B cell (primary cell): ENCODE results near the gene RNF220. TPM values are rescaled to one million over a fixed set of nuclear protein-coding genes. Genes with fewer than 3 reads are reported as not detected.

Source experiments
- ATAC-seq: fragments of 200-7000 bp; cut with Tn5 transposase; one replicate; pipeline ENCODE4 v1.10.0; 2021; ENCODE audit warnings: low read depth, mild to moderate bottlenecking, moderate number of reproducible peaks, moderate library complexity
- CTCF ChIA-PET: fragments of 350-600 bp; sonication (Branson Sonifier 250); formaldehyde crosslinking; loops from one replicate; lab custom pipeline; 2021; ENCODE audit warnings: antibody characterized with exemption, inconsistent platforms; lab: Charles Lee
- POLR2A ChIA-PET: fragments of 350-600 bp; sonication (Branson Sonifier 250); formaldehyde crosslinking; loops from one replicate; lab custom pipeline; 2021; ENCODE audit warnings: antibody characterized with exemption; lab: Charles Lee
- DNase-seq: peaks from one replicate; pipeline ENCODE4 v3.0.0; 2013
- H2AFZ ChIP-seq: 2 replicates; pipeline ENCODE4 v1.6.1; 2012; ENCODE audit warnings: mild to moderate bottlenecking, low read depth, low read length; ENCODE audit not compliant: insufficient read depth, poor library complexity, severe bottlenecking
- H3K27ac ChIP-seq, 2 donors: 1 replicate in 1 of 2; 2 replicates in 1 of 2; pipeline ENCODE4 v1.5.1; 2012 to 2013; ENCODE audit warnings: low read length in 2 of 2, mild to moderate bottlenecking in 2 of 2, moderate library complexity in 1 of 2
- H3K27me3 ChIP-seq, 4 experiments: fragments of 200-600 bp in 1 of 4; sonication (generic) in 1 of 4; replicated peaks in 1 of 4; 1 replicate in 2 of 4; 2 replicates in 2 of 4; pipeline versions ENCODE4 v1.6.1 to v1.7.0; 2013 to 2016; ENCODE audit warnings: low read length in 3 of 4, mild to moderate bottlenecking in 2 of 4, mixed read lengths in 1 of 4, moderate library complexity in 1 of 4; ENCODE audit not compliant: insufficient read depth in 4 of 4, control insufficient read depth in 3 of 4; ENCODE audit errors: control extremely low read depth in 1 of 4
- H3K36me3 ChIP-seq, 2 experiments: replicated peaks in 1 of 2; 1 replicate in 1 of 2; 2 replicates in 1 of 2; pipeline versions ENCODE4 v1.6.1 to v1.7.1; 2013; ENCODE audit warnings: low read length in 1 of 2; ENCODE audit not compliant: insufficient read depth in 2 of 2, control insufficient read depth in 1 of 2; ENCODE audit errors: control extremely low read depth in 1 of 2, extremely low read depth in 1 of 2
- H3K4me1 ChIP-seq, 2 donors: fragments of 200-600 bp in 1 of 2; sonication (generic) in 1 of 2; 1 replicate in 1 of 2; 2 replicates in 1 of 2; pipeline versions ENCODE4 v1.5.1 to v1.6.1; 2013 to 2017; ENCODE audit warnings: low read length in 2 of 2; ENCODE audit not compliant: control insufficient read depth in 2 of 2, insufficient read depth in 2 of 2
- H3K4me2 ChIP-seq: replicated peaks from 2 replicates; pipeline ENCODE3; 2012; ENCODE audit warnings: mild to moderate bottlenecking, low read depth, low read length; ENCODE audit not compliant: poor library complexity, severe bottlenecking
- H3K4me3 ChIP-seq, 5 experiments: fragments of 200-600 bp in 1 of 5; sonication (generic) in 1 of 5; 1 replicate in 3 of 5; 2 replicates in 2 of 5; pipeline versions ENCODE4 v1.5.1 to v1.7.0; 2011 to 2016; ENCODE audit warnings: low read length in 4 of 5, mild to moderate bottlenecking in 4 of 5, low read depth in 2 of 5, control low read depth in 1 of 5, moderate library complexity in 1 of 5; ENCODE audit not compliant: insufficient read depth in 1 of 5; ENCODE audit errors: control extremely low read depth in 1 of 5, extremely low read depth in 1 of 5
- H3K79me2 ChIP-seq: fragments of 200-600 bp; sonication (generic); one replicate; pipeline ENCODE4 v1.6.0; 2016; ENCODE audit warnings: low read length; ENCODE audit not compliant: control insufficient read depth, insufficient read depth
- H3K9ac ChIP-seq: fragments of 200-600 bp; sonication (generic); 2 replicates; pipeline ENCODE4 v1.6.1; 2017; ENCODE audit warnings: mild to moderate bottlenecking, low read length, moderate library complexity
- H3K9me3 ChIP-seq, 3 donors: one replicate each; pipeline versions ENCODE4 v1.6.1 to v1.7.1; 2013; ENCODE audit warnings: low read length in 2 of 3; ENCODE audit not compliant: control insufficient read depth in 2 of 3, insufficient read depth in 1 of 3; ENCODE audit errors: control extremely low read depth in 1 of 3
- H4K20me1 ChIP-seq: 2 replicates; pipeline ENCODE4 v1.6.0; 2012; ENCODE audit warnings: mild to moderate bottlenecking, low read length; ENCODE audit not compliant: insufficient read depth, control insufficient read depth, poor library complexity, severe bottlenecking
- H3K27ac Mint-ChIP-seq: one replicate; pipeline ENCODE4 v1.8.0; 2021; ENCODE audit warnings: mixed read lengths
- H3K27me3 Mint-ChIP-seq: one replicate; pipeline ENCODE4 v1.8.0; 2021; ENCODE audit warnings: mixed read lengths
- H3K4me1 Mint-ChIP-seq: one replicate; pipeline ENCODE4 v1.8.0; 2021; ENCODE audit warnings: mixed read lengths
- H3K4me3 Mint-ChIP-seq: one replicate; pipeline ENCODE4 v1.8.0; 2021; ENCODE audit warnings: mixed read lengths
- H3K9me3 Mint-ChIP-seq: one replicate; pipeline ENCODE4 v1.8.0; 2022; ENCODE audit warnings: mixed read lengths; ENCODE audit not compliant: insufficient read depth
- CTCF ChIP-seq: fragments of 200-600 bp; IDR thresholded peaks from one replicate; pipeline ENCODE4 v1.8.0; 2022; ENCODE audit warnings: antibody characterized with exemption, mild to moderate bottlenecking
- EZH2 ChIP-seq: IDR thresholded peaks from 2 replicates; pipeline ENCODE4 v1.6.1; 2012; ENCODE audit warnings: borderline replicate concordance, low read depth, mild to moderate bottlenecking, moderate library complexity, low read length; ENCODE audit not compliant: insufficient read depth, poor library complexity, severe bottlenecking
- WGBS: methylation state at CpG from one replicate; pipeline ENCODE4 v1.1.5; 2013; ENCODE audit warnings: missing lambda C conversion rate; ENCODE audit not compliant: insufficient coverage; 5-methylcytosine and 5-hydroxymethylcytosine counted together
- intact Hi-C: fragments of 100-400 bp; cut with micrococcal nuclease; formaldehyde crosslinking; loops from one replicate; pipeline ENCODE4 v1.10.0; 2022
- polyA plus RNA-seq: library from polyadenylated mRNA; depleted of rRNA; stranded (reverse); fragments of >200 nt; gene quantifications from 2 replicates; pipeline ENCODE4 v1.2.3, GENCODE V29; 2012
- total RNA-seq, 2 donors: library from RNA; stranded (reverse); fragments of 120-200 nt in 1 of 2; gene quantifications; 1 replicate in 1 of 2; 2 replicates in 1 of 2; pipeline versions ENCODE4 v1.2.3 to v1.2.4, GENCODE V29; 2013 to 2022

Gene RNF220
- total and polyA plus RNA-seq, 2 donors (not counting 1 experiment from before 2014, with no cell fraction given) = 115 to 141 TPM

GRCh38 chr1:44617703-44618029, 212.6 kb downstream of the RNF220 start:
- no peak for ATAC-seq
- no peak overlapping the region for H3K4me3 Mint-ChIP-seq
- DNase-seq = no peak
- peaks cover 4% of the 10 kb centered on the region for H3K27me3 Mint-ChIP-seq
- no peaks in the 10 kb centered on the region for H3K9me3 Mint-ChIP-seq
- Histone ChIP-seq H4K20me1 (no peaks in the 10 kb centered on the region), H3K4me3 (no peak overlapping the region), H3K4me2 (no peak overlapping the region), H3K9ac (no peak overlapping the region), H3K4me1 (no peaks in the 10 kb centered on the region), H3K27me3 (no peaks in the 10 kb centered on the region), H3K79me2 (no peaks in the 10 kb centered on the region), H2AFZ (no peak overlapping the region), H3K9me3 (no peaks in the 10 kb centered on the region), H3K27ac (no peak overlapping the region), H3K36me3 (no peaks in the 10 kb centered on the region)
- TF ChIP-seq CTCF (no peak), EZH2 (no peak)
- H3K27ac Mint-ChIP-seq = no peak overlapping the region
- POLR2A ChIA-PET = interaction anchor here (0.9 kb wide), 1 partner anchor 78 kb away, joined by 3 read pairs; no protein-coding TSS in a partner anchor
- intact Hi-C loops = no loop called here
- WGBS = 100% methylated on average over 1 of the region's 1 CpG
- CTCF ChIA-PET = interaction anchor here (0.7 kb wide), 1 partner anchor 435 kb away, joined by 3 read pairs; no protein-coding TSS in a partner anchor
- H3K4me1 Mint-ChIP-seq = no peaks in the 10 kb centered on the region

GRCh38 chr1:44619261-44619900, 214.3 kb downstream of the RNF220 start:
- POLR2A ChIA-PET = no interaction called here

More at GRCh38 chr1:44619261-44619900, 214.3 kb downstream of the RNF220 start:
- H3K4me3 ChIP-seq = no peak overlapping the region
- intact Hi-C loops = no loop called here
- Mint-ChIP-seq H3K27ac (no peak overlapping the region), H3K9me3 (no peaks in the 10 kb centered on the region), H3K4me3 (no peak overlapping the region), H3K27me3 (peaks cover 4% of the 10 kb centered on the region), H3K4me1 (no peaks in the 10 kb centered on the region)
- CTCF ChIA-PET = interaction anchor here (1.5 kb wide), 1 partner anchor 34 kb away, joined by 5 read pairs; no protein-coding TSS in a partner anchor
- H3K27ac ChIP-seq = no peak overlapping the region
- DNase-seq (no peak), ATAC-seq (no peak)
- no peak for TF ChIP-seq CTCF
- no peak for TF ChIP-seq EZH2
- no peaks in the 10 kb centered on the region for H3K79me2 ChIP-seq
- H3K9ac ChIP-seq = no peak overlapping the region
- no peak overlapping the region for H2AFZ ChIP-seq
- no peaks in the 10 kb centered on the region for H3K9me3 ChIP-seq
- H3K36me3 ChIP-seq = no peaks in the 10 kb centered on the region
- H3K4me1 ChIP-seq = no peaks in the 10 kb centered on the region
- WGBS = 94% methylated on average over 7 of the region's 12 CpGs
- no peak overlapping the region for H3K4me2 ChIP-seq
- no peaks in the 10 kb centered on the region for H3K27me3 ChIP-seq
- H4K20me1 ChIP-seq = no peaks in the 10 kb centered on the region
